ENCODE measurements around the gene SNCA.

SNCA gene

GRCh38 chr4:89752932-89753598 is 83.9 kb downstream of the SNCA start:
- DNase-seq = no peak

GRCh38 chr4:89751416-89751815 is 85.5 kb downstream of the SNCA start:
- DNase-seq = no peak

DNA sequence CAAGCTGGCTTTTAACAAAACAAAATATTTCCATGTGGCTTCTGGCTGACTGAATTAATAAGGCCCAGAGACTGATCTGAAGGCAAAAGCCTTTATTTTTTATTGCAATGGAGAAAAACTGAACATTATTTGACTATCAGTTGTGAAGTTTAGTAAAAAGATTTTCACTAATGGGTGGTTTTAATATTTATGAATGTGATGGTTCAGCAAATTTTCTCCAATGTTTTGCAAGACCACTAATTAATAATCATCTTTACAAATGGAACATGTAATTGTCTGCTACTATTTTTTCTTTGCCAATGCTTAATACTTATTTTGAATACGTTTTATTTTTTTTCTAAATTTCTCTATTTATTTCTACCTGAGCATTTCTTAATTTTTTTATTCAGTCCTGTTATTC is 90.6 kb downstream of the SNCA start:
- no peak for DNase-seq

- no peak for DNase-seq
Measured at GRCh38 chr4:89745708-89746107, 91.3 kb downstream of the SNCA start.

- no peak for DNase-seq
Measured at GRCh38 chr4:89744914-89745313, 92.0 kb downstream of the SNCA start.

DNA sequence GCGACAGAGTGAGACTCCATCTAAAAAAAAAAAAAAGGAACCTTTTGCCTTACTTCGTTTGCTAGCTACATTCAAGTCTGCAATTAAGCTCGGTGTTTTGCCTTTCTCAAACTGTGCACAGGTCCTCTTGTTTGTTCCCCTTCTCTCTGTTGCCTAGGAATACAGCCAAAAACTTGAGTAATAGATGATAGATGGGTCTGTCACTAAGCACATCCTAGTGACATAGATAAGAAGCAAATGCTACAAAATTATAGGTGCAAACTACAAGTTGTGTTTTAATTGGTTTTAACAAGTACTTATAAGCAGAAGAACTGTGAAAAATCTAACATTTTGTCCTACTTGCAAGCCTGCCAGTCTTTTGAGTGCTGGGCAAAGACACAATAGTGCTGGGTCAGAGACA is 95.2 kb downstream of the SNCA start:
- DNase-seq = no peak

DNA sequence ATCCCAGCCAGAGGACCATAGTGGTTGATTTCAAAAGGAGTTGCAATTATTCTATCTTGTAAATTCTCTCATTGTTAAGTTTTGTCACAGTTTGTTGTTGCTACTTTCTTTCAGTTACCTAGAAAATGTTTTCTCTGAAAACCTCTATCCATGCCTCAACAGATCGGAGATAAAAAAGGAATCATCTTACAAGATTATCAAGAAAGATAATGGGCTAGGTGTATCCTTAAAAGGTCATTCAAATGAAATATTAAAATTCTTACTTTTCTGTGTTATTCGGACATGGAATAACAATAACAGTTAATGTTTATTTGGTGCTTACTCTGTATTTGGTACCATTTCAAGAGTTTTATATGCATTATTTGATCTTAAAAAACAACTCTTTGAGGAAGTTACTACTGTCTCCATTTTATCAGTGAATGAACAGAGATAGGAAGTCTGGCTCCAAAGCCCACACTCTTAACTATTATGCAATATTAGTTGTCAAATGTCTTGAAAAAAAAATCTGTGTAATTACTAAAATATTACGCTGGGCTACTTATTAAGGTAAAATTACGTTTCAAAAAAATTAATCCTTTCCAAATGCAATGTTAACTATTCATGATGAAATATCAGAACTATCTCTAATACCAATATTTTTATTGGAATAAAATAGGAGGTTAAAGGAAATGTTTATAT is 97.5 kb downstream of the SNCA start:
- DNase-seq = no peak

DNA sequence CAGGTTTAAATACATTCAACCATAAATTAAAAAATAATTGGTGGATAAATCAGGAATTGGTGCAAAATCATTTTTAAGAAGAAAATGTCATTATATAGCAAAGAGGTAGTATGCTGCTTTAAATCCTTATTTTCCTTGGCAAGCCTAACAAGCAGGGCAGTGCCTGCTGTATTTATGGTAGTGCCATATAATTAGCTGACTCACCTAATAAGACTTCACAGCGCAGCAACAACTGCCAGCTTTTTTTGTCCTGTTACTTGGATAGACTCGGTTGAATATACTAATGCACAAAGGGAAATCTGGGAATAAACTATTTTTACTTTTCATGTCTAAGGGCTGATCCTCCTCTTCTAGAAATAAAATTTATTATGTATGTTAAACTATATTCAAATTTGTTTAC is 99.1 kb downstream of the SNCA start:
- no peak for DNase-seq

DNA sequence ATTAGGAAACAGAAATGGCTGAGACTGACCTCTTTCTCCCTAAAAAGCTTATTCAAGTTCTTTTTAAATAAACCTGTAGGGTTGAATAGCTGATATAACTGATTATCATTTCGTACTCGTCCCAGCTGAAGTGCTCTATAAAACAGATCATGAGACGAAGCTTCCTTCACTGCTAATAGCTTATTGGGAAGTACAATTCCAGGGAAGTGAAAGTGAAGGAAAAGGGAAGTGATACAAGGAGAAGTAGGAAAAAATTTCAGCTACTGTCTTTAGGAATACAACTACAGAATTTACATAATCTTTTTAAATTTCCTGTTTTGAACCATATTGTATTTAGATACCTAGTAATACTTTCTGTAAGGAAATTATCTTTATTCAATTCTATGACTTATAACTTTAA is 103.0 kb downstream of the SNCA start:
- DNase-seq = no peak

DNA sequence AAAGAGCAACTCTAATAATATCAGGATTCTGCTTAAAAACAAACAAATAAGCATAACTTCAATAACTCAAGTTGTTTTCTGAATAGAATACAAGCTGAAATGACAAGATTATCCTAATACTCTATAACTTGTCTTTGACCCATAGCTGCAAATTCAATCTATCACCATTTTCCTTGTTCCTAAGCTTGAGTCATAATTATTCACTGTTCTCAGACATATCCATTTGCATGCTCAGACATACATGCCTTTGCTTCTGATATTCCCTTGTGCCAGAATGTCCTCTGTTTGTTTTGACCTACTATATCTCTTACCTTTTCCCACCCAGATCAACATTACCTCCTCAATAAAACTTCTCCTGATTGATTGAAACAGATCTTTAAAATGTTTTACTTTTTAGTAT is 109.7 kb downstream of the SNCA start:
- no peak for DNase-seq

GRCh38 chr4:89725268-89725667 is 111.7 kb downstream of the SNCA start:
- no peak for DNase-seq

- no peak for DNase-seq
Measured at GRCh38 chr4:89724716-89725115, 112.2 kb downstream of the SNCA start.

- no peak for DNase-seq
Measured at GRCh38 chr4:89723096-89723495, 113.9 kb downstream of the SNCA start.

GRCh38 chr4:89722517-89722916 is 114.4 kb downstream of the SNCA start:
- DNase-seq = no peak

DNA sequence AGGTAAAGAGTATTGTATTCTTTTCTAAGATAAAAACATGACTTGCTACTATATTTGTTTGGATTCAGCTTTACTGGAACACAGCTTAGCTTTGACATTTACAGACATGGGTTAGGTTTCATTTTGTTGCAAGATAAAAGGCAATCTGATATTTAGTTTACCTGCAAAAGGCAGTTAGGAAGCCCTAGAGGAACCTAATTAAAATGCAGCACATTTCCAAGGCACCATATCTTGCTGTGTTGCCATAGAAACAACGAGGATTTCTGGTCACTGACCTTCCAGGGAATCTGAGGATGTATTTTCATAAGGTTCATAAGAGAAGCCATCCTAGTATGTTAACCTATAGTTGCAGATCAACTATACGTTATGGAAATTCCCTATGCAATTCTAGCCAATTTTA is 116.0 kb downstream of the SNCA start:
- no peak for DNase-seq

- DNase-seq = no peak
Measured at GRCh38 chr4:89719536-89720090, 117.3 kb downstream of the SNCA start.

- no peak for DNase-seq
Measured at GRCh38 chr4:89716893-89717292, 120.1 kb downstream of the SNCA start.

DNA sequence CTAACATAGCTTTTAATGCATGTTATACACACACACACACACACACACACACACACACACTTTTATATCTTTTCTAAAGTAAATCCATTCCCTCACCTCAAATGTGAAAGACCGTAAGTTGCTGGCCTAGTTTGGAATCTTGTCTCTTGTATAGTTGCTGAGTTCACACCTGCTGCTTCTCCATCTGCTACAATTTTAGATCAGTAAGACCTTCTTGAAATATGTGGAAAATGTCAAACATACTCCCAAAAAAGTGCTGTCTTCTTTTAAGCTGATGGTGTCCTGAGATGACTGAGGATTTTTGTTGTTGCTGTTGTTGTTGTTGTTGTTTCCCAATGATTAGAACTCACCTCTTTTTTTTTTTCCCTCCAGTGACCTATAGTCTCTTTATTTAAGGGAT is 121.3 kb downstream of the SNCA start:
- no peak for DNase-seq

DNA sequence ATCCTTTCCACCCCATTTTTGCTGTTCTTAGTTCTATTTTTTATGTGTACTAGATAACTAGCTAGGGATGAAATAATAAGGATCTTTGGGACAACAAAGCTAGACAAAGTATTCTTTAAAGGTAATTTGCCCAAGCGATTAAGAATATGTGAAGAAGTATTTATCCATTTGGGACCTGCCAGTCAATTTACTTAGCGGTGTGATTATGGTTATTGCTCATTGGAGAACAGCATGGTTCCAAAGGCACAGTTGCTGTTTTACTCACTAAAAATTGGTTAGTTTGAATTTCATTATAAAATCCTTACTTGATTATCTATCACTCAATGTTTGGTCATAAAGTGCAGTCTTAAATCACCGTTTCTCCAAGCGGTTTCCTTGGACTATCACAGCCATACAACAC is 124.1 kb downstream of the SNCA start:
- no peak for DNase-seq

GRCh38 chr4:89712141-89712540 is 124.8 kb downstream of the SNCA start:
- no peak for DNase-seq

DNA sequence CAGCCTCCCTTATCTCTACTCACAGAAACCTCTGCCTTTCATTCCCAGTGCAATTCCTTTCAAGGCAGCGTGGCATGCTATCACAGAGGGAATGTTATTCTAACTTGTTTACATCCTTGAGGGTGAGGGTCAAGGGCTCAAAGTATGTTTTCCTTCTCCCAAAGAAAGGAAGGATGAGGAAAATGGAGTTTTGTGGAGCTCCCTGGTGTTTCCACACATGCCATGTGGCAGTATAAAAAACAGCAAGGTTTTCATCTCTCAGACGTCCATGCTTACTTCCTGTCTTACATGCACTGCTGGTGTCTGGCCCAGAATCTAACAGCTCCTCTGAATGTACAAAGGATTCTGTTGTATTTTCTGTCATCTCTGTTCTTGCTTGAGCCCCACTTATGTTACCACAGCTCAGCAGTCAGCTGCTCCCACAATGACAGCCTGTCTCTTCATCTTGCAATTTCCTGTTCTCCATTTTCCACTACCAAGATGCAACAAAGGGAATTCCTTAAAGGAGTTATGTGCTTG is 128.0 kb downstream of the SNCA start:
- DNase-seq = no peak

- DNase-seq = no peak
Measured at GRCh38 chr4:89707467-89707866, 129.5 kb downstream of the SNCA start.

DNA sequence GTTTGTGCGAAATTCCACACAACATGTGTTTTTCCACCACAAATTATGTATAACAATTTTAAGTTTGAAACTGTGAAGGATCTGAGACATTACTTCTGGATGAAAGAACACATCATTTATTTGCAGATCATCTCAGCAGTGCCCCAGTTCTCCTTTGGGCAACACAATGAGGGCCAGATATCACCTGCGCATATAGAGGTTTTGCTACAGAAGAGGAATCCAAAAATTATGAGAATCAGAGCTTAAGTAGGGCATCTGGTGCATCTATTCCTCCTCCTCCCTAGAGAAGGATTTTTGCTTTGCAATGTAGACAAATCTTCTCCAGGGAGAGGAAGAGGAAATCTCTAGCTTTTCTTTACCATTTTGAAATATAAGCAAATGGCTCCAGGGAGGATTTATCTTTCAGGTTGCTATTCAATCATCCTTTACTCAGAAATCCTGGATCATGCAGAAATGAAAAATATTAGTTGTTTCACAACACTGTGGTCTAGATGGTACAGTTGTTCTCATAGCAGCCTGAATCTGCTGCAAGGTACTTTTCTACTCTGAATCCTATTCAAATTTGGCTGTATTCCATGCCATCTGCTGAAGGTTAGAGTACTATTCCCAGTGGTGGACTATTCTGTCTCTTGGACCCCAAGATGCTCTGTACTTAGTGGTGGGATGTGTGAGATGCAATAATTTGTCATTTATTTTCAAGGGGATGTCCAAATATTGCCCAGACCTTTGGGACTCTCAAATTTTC is 132.1 kb downstream of the SNCA start:
- no peak for DNase-seq

Measured in activated naive CD4-positive, alpha-beta T cell treated with anti-CD3 and anti-CD28 coated beads, Interleukin-2, amount 50 U/mL, for 16 hours (primary cell).